Keratinocyte (primary cell): Measurements from ENCODE around the gene ESRP2.

Experiments
- EZH2 ChIP-seq: IDR thresholded peaks from one replicate; pipeline ENCODE4 v1.6.1; 2012; ENCODE audit warnings: inconsistent platforms, mild to moderate bottlenecking, low read length, moderate library complexity
- TF ChIP-seq, protein P1 (sequence below), 3 experiments: IDR thresholded peaks in 1 of 3; conservative IDR thresholded peaks in 1 of 3; optimal IDR thresholded peaks in 1 of 3; 2 replicates in 2 of 3; 3 replicates in 1 of 3; pipeline versions ENCODE3 to v1.5.1; 2011; ENCODE audit warnings: low read length in 3 of 3, mild to moderate bottlenecking in 3 of 3, moderate library complexity in 2 of 3, control low read depth in 1 of 3, inconsistent platforms in 1 of 3; ENCODE audit not compliant: insufficient read depth in 2 of 3; ENCODE audit errors: extremely low read depth in 1 of 3

DNA sequence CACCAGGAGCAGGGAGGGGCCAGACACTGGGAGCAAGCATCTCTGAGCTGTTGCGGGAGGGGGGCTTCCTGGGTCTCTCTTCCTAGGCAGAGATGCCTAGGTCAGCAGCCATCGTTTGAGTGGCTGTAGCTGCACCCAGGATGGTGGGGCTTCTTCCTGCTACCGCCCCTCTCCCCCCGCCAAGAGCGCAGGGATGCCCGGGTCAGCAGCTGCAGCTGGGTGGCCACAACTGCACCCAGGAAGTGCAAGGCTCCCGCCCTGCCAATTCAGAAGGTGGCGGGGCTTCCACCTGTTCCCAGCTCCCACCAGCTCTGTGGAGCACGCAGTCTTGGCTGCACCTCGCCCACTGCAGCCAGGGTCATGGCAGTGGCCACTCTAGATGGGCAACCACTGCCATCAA lies 47.8 kb downstream of the ESRP2 start:
- TF ChIP-seq, protein P1, sequence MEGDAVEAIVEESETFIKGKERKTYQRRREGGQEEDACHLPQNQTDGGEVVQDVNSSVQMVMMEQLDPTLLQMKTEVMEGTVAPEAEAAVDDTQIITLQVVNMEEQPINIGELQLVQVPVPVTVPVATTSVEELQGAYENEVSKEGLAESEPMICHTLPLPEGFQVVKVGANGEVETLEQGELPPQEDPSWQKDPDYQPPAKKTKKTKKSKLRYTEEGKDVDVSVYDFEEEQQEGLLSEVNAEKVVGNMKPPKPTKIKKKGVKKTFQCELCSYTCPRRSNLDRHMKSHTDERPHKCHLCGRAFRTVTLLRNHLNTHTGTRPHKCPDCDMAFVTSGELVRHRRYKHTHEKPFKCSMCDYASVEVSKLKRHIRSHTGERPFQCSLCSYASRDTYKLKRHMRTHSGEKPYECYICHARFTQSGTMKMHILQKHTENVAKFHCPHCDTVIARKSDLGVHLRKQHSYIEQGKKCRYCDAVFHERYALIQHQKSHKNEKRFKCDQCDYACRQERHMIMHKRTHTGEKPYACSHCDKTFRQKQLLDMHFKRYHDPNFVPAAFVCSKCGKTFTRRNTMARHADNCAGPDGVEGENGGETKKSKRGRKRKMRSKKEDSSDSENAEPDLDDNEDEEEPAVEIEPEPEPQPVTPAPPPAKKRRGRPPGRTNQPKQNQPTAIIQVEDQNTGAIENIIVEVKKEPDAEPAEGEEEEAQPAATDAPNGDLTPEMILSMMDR (optimal IDR thresholded peaks at IDR 0.05 in 1 of 3, IDR thresholded peaks at IDR 0.05 in 1 of 3, conservative IDR thresholded peaks at IDR 0.05 in 1 of 3; ENCODE audit: extremely low read depth in 1 of 3, insufficient read depth in 2 of 3, low read length in 3 of 3), result no peak
- TF ChIP-seq EZH2, result no peak
